ENCODE measurements around the gene PPP4R4. TPM values are rescaled to one million over a fixed set of nuclear protein-coding genes. Genes with fewer than 3 reads are reported as not detected.

PPP4R4 gene
- total RNA-seq, 4 donors from 2014 or later, result 0.24 to 4.4 (median 1.3) TPM

- no peak overlapping the region for H3K4me3 ChIP-seq
- TF ChIP-seq POLR2AphosphoS5 (IDR thresholded peaks at IDR 0.05) (no peak), EP300 (IDR thresholded peaks at IDR 0.05) (no peak), CTCF (IDR thresholded peaks at IDR 0.05) (no peak), POLR2A (IDR thresholded peaks at IDR 0.05) (no peak)
- H3K27ac ChIP-seq, result no peak overlapping the region
- WGBS, result 52% methylated on average over 10 of the region's 10 CpGs
- no peaks in the 10 kb centered on the region for H3K9me3 ChIP-seq
- peaks cover 5% of the 10 kb centered on the region for H3K4me1 ChIP-seq
- no peak for DNase-seq (ENCODE audit: low spot score in 2 of 2)
- no peaks in the 10 kb centered on the region for H3K36me3 ChIP-seq
- peaks cover 13% of the 10 kb centered on the region for H3K27me3 ChIP-seq
Measured at GRCh38 chr14:94158239-94158883, 15.8 kb upstream of the PPP4R4 start.

- H3K4me1 ChIP-seq, result peaks cover 5% of the 10 kb centered on the region
- H3K27me3 ChIP-seq, result peaks cover 16% of the 10 kb centered on the region
- no peak overlapping the region for H3K4me3 ChIP-seq
- no peak for DNase-seq (ENCODE audit: low spot score in 2 of 2)
- WGBS, result 53% methylated on average over 2 of the region's 2 CpGs
- TF ChIP-seq POLR2A (IDR thresholded peaks at IDR 0.05) (no peak), POLR2AphosphoS5 (IDR thresholded peaks at IDR 0.05) (no peak), EP300 (IDR thresholded peaks at IDR 0.05) (no peak), CTCF (IDR thresholded peaks at IDR 0.05) (no peak)
- H3K9me3 ChIP-seq, result no peaks in the 10 kb centered on the region
- no peaks in the 10 kb centered on the region for H3K36me3 ChIP-seq
- no peak overlapping the region for H3K27ac ChIP-seq
Measured at GRCh38 chr14:94161058-94161457, 13.1 kb upstream of the PPP4R4 start.

- Histone ChIP-seq H3K4me1 (peaks cover 5% of the 10 kb centered on the region), H3K4me3 (no peak overlapping the region), H3K27me3 (peaks cover 16% of the 10 kb centered on the region), H3K36me3 (no peaks in the 10 kb centered on the region), H3K9me3 (no peaks in the 10 kb centered on the region), H3K27ac (no peak overlapping the region)
- TF ChIP-seq CTCF (IDR thresholded peaks at IDR 0.05) (no peak), EP300 (IDR thresholded peaks at IDR 0.05) (no peak), POLR2AphosphoS5 (IDR thresholded peaks at IDR 0.05) (no peak), POLR2A (IDR thresholded peaks at IDR 0.05) (no peak)
- DNase-seq (ENCODE audit: low spot score in 2 of 2), result no peak
- WGBS, result 5% methylated on average over 2 of the region's 2 CpGs
Measured at GRCh38 chr14:94161981-94162380, 12.1 kb upstream of the PPP4R4 start.

GRCh38 chr14:94162466-94162865, 11.7 kb upstream of the PPP4R4 start:
- TF ChIP-seq CTCF (IDR thresholded peaks at IDR 0.05) (no peak), POLR2A (IDR thresholded peaks at IDR 0.05) (no peak), EP300 (IDR thresholded peaks at IDR 0.05) (no peak), POLR2AphosphoS5 (IDR thresholded peaks at IDR 0.05) (no peak)

GRCh38 chr14:94163796-94164195, 10.3 kb upstream of the PPP4R4 start:
- Histone ChIP-seq H3K27ac (no peak overlapping the region), H3K36me3 (no peaks in the 10 kb centered on the region), H3K4me1 (peaks cover 5% of the 10 kb centered on the region), H3K9me3 (no peaks in the 10 kb centered on the region), H3K27me3 (peaks cover 10% of the 10 kb centered on the region), H3K4me3 (no peak overlapping the region)
- DNase-seq (ENCODE audit: low spot score in 2 of 2), result no peak
- no peak for TF ChIP-seq EP300 (IDR thresholded peaks at IDR 0.05)
- 84% methylated on average over 5 of the region's 5 CpGs for WGBS

More at GRCh38 chr14:94162466-94162865, 11.7 kb upstream of the PPP4R4 start:
- Histone ChIP-seq H3K27ac (no peak overlapping the region), H3K4me1 (peaks cover 5% of the 10 kb centered on the region), H3K36me3 (no peaks in the 10 kb centered on the region), H3K4me3 (no peak overlapping the region), H3K9me3 (no peaks in the 10 kb centered on the region), H3K27me3 (peaks cover 16% of the 10 kb centered on the region)
- WGBS, result 95% methylated on average over 5 of the region's 5 CpGs
- DNase-seq (ENCODE audit: low spot score in 2 of 2), result no peak
